MM.1S (cell line): ENCODE results near the gene FOS.

Source experiments
- DNase-seq: peaks from one replicate; pipeline ENCODE4 v3.0.0-alpha.2; 2015
- H2AFZ ChIP-seq: fragments of 300-600 bp; sonication (generic); 2 replicates; pipeline ENCODE4 v1.6.0; 2016; ENCODE audit warnings: antibody characterized with exemption, low read length
- H3F3A ChIP-seq: fragments of 300-600 bp; sonication (generic); 2 replicates; pipeline ENCODE4 v1.6.1; 2016; ENCODE audit warnings: mild to moderate bottlenecking, antibody characterized with exemption, low read length, moderate library complexity, mixed read lengths; ENCODE audit not compliant: insufficient read depth
- H3K27ac ChIP-seq: fragments of 300-600 bp; sonication (generic); 2 replicates; pipeline ENCODE4 v1.5.1; 2016; ENCODE audit warnings: mild to moderate bottlenecking, low read length
- H3K27me3 ChIP-seq: fragments of 300-600 bp; sonication (generic); replicated peaks from 2 replicates; pipeline ENCODE4 v1.6.0; 2016; ENCODE audit warnings: low read length; ENCODE audit not compliant: insufficient read depth
- H3K36me3 ChIP-seq: fragments of 300-600 bp; sonication (generic); replicated peaks from 2 replicates; pipeline ENCODE4 v1.6.1; 2016; ENCODE audit warnings: mild to moderate bottlenecking, low read length, mixed read lengths; ENCODE audit not compliant: insufficient read depth
- H3K4me1 ChIP-seq: fragments of 300-600 bp; sonication (generic); 2 replicates; pipeline ENCODE4 v1.6.1; 2016; ENCODE audit warnings: low read length, mixed read lengths
- H3K4me2 ChIP-seq: fragments of 300-600 bp; sonication (generic); 2 replicates; pipeline ENCODE4 v1.6.0; 2016; ENCODE audit warnings: low read depth, low read length
- H3K4me3 ChIP-seq: fragments of 300-600 bp; sonication (generic); 2 replicates; pipeline ENCODE4 v1.5.1; 2016; ENCODE audit warnings: low read length, mixed read lengths
- H3K79me2 ChIP-seq: fragments of 300-600 bp; sonication (generic); 2 replicates; pipeline ENCODE4 v1.6.1; 2016; ENCODE audit warnings: mixed run types, low read length, mixed read lengths
- H3K9ac ChIP-seq: fragments of 300-600 bp; sonication (generic); 2 replicates; pipeline ENCODE4 v1.6.1; 2016; ENCODE audit warnings: low read length, mixed read lengths
- H3K9me2 ChIP-seq: fragments of 300-600 bp; sonication (generic); replicated peaks from 2 replicates; pipeline ENCODE4 v1.6.1; 2016; ENCODE audit warnings: mild to moderate bottlenecking, low read length, mixed read lengths; ENCODE audit not compliant: insufficient read depth
- H3K9me3 ChIP-seq: fragments of 300-600 bp; sonication (generic); replicated peaks from 2 replicates; pipeline ENCODE4 v1.6.1; 2016; ENCODE audit warnings: mild to moderate bottlenecking, low read length, mixed read lengths; ENCODE audit not compliant: insufficient read depth
- H4K20me1 ChIP-seq: fragments of 300-600 bp; sonication (generic); 2 replicates; pipeline ENCODE4 v1.6.1; 2016; ENCODE audit warnings: mild to moderate bottlenecking, low read length, moderate library complexity, mixed read lengths; ENCODE audit not compliant: insufficient read depth
- EZH2 ChIP-seq: fragments of 300-600 bp; sonication (generic); optimal IDR thresholded peaks from 2 replicates; pipeline ENCODE3; 2017; ENCODE audit warnings: low read depth, mild to moderate bottlenecking, antibody characterized with exemption, low read length, mixed read lengths
- EZH2phosphoT487 ChIP-seq: fragments of 300-600 bp; sonication (generic); IDR thresholded peaks from 2 replicates; pipeline ENCODE4 v1.6.1; 2018; ENCODE audit warnings: antibody characterized with exemption, low read length
- TF ChIP-seq, protein P1 (sequence below): fragments of 300-600 bp; sonication (generic); IDR thresholded peaks from 2 replicates; pipeline ENCODE4 v1.5.1; 2016; ENCODE audit warnings: antibody characterized with exemption, low read length, mixed read lengths

Gene FOS

DNA sequence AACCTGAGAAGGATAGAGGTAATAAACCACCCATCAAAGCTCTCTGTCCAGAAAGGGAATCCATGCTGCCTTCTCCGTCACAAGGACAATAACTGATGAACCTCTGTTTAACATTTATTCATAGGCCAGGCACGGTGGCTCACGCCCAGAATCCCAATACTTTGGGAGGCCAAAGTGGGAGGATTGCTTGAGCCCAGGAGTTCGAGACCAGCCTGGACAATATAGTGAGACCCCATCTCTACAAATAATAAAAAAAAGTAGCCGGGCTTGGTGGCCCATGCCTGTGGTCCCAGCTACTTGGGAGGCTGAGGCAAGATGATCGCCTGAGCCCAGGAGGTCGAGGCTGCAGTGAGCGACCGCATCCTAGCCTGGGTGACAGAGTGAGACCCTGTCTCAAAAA, 7.1 kb upstream of the FOS start:
- Histone ChIP-seq H3K4me3 (no peak overlapping the region), H3K79me2 (no peaks in the 10 kb centered on the region), H3K4me2 (no peak overlapping the region), H3K9me2 (no peaks in the 10 kb centered on the region), H3K9ac (no peak overlapping the region), H2AFZ (no peak overlapping the region), H3F3A (no peaks in the 10 kb centered on the region), H3K9me3 (no peaks in the 10 kb centered on the region), H4K20me1 (no peaks in the 10 kb centered on the region), H3K27ac (no peak overlapping the region), H3K36me3 (no peaks in the 10 kb centered on the region), H3K4me1 (peaks cover 6% of the 10 kb centered on the region; the same call in 1 of the 2 replicates), H3K27me3 (no peaks in the 10 kb centered on the region)
- DNase-seq, result no peak
- TF ChIP-seq, protein P1, sequence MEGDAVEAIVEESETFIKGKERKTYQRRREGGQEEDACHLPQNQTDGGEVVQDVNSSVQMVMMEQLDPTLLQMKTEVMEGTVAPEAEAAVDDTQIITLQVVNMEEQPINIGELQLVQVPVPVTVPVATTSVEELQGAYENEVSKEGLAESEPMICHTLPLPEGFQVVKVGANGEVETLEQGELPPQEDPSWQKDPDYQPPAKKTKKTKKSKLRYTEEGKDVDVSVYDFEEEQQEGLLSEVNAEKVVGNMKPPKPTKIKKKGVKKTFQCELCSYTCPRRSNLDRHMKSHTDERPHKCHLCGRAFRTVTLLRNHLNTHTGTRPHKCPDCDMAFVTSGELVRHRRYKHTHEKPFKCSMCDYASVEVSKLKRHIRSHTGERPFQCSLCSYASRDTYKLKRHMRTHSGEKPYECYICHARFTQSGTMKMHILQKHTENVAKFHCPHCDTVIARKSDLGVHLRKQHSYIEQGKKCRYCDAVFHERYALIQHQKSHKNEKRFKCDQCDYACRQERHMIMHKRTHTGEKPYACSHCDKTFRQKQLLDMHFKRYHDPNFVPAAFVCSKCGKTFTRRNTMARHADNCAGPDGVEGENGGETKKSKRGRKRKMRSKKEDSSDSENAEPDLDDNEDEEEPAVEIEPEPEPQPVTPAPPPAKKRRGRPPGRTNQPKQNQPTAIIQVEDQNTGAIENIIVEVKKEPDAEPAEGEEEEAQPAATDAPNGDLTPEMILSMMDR, result no peak
- TF ChIP-seq EZH2phosphoT487, result no peak
- TF ChIP-seq EZH2, result no peak

DNA sequence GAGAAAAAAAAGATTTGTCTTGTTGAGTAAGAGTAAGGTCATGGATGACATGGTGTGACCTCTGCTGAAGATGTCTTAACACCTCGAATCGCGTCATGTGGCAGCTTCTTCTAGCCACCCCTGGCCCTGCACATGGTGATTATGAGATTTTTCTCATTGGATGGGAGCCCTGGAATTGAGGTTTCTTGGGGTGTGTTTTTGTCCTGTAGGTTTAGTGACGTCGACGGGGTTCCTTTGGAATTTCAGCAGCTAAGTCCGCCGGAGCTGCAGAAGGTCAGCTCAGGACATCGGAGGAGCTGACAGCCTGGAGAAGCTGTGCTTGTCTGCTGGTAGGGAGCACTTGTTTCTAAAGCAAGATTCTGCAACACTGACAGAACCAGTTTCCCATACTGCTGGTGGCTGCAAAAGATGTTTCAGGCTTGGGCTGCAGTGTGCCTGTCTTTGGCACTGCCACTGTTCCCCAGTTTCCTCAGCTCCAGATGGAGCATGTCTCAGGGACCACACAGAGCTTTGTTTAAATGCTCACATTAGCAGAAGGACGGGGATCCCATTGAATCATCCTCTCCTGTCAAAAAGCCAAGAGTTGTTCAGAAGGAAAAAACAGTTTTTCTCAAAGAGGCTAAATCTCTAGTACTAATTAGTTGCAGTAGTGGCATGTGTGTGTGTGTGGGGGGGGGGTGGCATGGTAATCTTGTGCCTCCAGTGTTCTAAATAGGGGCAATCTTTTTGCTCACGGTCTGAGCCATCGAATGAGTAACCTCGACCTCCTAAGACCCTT, 5.2 kb upstream of the FOS start:
- no peak for DNase-seq
- no peaks in the 10 kb centered on the region for H4K20me1 ChIP-seq
- H3K4me1 ChIP-seq, result peaks cover 6% of the 10 kb centered on the region; the same call in 1 of the 2 replicates
- no peak overlapping the region for H3K4me3 ChIP-seq
- H3K79me2 ChIP-seq, result no peaks in the 10 kb centered on the region
- H2AFZ ChIP-seq, result no peak overlapping the region
- H3K9me2 ChIP-seq, result no peaks in the 10 kb centered on the region
- H3K27ac ChIP-seq, result no peak overlapping the region
- TF ChIP-seq EZH2phosphoT487, result no peak
- TF ChIP-seq, protein P1, result no peak
- TF ChIP-seq EZH2, result no peak
- 0 out of 2 replicates have a peak, but pooled peaks cover 6% of the 10 kb centered on the region for H3F3A ChIP-seq
- H3K36me3 ChIP-seq, result no peaks in the 10 kb centered on the region
- H3K9me3 ChIP-seq, result no peaks in the 10 kb centered on the region
- H3K4me2 ChIP-seq, result no peak overlapping the region
- no peaks in the 10 kb centered on the region for H3K27me3 ChIP-seq
- no peak overlapping the region for H3K9ac ChIP-seq

DNA sequence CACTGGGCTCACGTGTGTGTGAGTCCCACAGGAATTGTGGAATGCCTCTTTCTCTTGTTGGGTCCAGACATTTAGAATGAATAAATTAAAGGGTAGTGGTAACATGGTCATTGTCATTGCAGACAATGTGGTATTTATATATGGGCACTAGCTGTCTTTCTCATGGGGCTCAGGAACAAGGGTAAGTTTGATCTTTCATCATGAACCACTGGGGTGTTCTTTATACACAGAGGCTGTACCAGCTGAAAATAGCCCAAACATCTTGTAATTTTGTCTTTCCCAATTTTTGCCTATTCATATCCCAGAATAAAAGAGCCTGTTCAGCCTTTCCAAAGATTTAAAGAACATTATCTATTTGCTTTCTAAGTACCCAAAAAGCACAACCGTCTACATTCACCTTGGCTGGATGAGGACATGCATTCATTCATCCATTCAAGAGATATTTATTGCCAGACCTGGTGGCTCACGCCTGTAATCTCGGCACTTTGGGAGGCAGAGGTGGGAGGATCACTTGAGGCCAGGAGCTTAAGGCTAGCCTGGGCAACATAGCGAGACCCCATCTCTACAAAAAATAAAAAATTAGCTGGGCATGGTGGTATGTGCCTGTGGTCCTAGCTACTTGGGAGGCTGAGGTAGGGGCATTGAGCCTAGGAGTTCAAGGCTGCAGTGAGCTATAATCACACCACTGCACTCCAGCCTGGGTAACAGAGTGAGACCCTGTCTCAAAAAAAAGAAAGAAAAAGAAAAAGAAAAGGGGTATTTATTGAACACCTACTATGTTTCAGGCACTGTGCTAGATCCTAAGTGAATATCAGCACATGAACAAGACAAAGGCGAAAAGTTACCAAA, 4.4 kb upstream of the FOS start:
- Histone ChIP-seq H3K9me2 (no peaks in the 10 kb centered on the region), H3K9me3 (no peaks in the 10 kb centered on the region), H2AFZ (no peak overlapping the region), H3K4me2 (no peak overlapping the region), H3K79me2 (no peaks in the 10 kb centered on the region), H3K27me3 (no peaks in the 10 kb centered on the region), H3K27ac (no peak overlapping the region), H3K9ac (no peak overlapping the region; the same call in 1 of the 2 replicates), H3K4me1 (peaks cover 6% of the 10 kb centered on the region; the same call in 1 of the 2 replicates), H3F3A (0 out of 2 replicates have a peak, but pooled peaks cover 6% of the 10 kb centered on the region), H3K4me3 (no peak overlapping the region), H3K36me3 (no peaks in the 10 kb centered on the region), H4K20me1 (no peaks in the 10 kb centered on the region)
- DNase-seq, result no peak
- no peak for TF ChIP-seq EZH2
- TF ChIP-seq, protein P1, result no peak
